ENCODE measurements around the gene TRMT61A.
"Not testable (repeated sequence)": the region's sequence is repeated elsewhere in the genome, so short reads cannot be mapped to it uniquely, and the experiment has no call there.

Gene TRMT61A

DNA sequence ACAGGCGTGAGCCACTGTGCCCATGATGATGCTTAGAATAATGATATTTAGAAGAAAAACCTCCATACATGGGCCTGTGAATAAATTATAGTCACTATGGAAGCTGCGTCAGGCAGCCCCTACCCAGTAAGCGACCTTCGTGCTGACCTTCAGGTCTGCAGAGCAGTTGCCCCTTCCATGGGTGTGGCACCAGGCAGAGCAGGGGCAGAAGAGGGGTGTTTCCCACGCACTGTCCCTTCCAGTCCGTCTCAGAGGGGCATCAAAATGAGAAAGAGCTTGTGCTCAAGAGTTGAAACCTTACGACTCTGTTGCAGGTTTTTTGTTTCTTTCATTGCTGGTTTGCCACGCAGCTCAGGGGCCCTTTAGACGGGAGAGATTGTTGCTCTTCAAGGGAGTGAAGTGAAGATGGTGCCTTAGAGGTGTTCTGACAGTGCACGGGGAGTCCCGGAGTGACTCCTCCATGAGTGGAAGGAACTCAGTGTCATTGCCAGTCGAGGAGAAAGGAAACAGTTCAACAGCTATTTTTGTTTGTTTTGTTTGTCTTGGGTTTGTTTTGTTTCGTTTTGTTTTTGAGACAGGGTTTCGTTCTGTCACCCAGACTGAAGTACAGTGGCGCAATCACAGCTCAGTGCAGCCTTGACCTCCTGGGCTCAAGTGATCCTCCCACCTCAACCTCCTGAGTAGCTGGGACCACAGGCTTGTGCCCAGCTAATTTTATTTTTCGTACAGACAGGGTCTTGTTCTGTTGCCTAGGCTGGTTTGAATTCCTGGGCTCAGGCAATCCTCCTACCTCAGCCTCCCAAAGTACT, 20.3 kb upstream of the TRMT61A start:
- DNase-seq (ENCODE audit: low read depth in 2 of 2) = no peak

DNA sequence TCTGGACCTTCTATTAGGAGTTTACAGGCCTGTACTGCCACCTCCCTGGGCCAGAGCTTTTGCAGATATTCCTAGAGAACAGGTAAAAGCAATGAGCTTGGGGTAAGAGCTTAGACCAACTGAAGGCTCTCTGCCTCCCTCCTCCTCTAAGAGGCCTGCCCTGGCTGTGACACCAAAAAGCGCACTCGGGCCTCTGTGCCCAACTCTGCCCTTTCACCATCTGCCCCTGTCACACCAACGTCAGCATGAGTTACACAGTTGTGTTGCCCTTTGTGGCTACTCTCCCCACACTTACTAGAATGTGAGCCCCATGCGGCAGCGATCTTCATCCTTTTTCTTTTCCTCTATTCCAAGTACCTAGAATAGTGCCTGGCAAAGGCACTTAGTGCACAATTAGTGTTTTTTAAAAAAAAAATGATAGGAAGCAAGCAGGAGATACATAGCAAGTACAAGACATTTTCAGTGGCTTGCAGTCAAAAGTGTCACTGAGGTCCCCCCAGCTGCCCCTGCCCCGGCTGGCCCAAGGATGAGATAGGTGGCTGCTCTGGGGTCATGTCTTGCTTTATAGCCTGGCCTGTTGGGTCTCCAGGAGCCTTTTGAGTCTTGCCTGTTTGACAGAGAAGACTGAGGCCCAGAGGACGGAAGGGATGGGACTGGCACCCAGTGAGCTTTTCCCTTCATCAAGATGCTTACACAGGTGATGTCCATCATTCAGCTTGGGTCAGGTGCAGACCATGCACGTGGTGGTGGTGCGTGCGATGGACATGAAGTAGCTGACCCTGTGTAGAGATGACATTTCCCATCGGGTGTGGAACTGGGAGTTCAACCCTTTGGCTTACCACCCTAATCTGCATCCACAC, 18.9 kb upstream of the TRMT61A start:
- no peak for DNase-seq (ENCODE audit: low read depth in 2 of 2)

GRCh38 chr14:103510724-103511693, 18.0 kb upstream of the TRMT61A start:
- DNase-seq (ENCODE audit: low read depth in 2 of 2) = no peak

- DNase-seq (ENCODE audit: low read depth in 2 of 2) = not testable (repeated sequence)
These were observed 16.8 kb upstream of the TRMT61A start for GRCh38 chr14:103512180-103512579.

GRCh38 chr14:103512701-103513611, 16.0 kb upstream of the TRMT61A start:
- DNase-seq (ENCODE audit: low read depth in 2 of 2) = no peak

DNA sequence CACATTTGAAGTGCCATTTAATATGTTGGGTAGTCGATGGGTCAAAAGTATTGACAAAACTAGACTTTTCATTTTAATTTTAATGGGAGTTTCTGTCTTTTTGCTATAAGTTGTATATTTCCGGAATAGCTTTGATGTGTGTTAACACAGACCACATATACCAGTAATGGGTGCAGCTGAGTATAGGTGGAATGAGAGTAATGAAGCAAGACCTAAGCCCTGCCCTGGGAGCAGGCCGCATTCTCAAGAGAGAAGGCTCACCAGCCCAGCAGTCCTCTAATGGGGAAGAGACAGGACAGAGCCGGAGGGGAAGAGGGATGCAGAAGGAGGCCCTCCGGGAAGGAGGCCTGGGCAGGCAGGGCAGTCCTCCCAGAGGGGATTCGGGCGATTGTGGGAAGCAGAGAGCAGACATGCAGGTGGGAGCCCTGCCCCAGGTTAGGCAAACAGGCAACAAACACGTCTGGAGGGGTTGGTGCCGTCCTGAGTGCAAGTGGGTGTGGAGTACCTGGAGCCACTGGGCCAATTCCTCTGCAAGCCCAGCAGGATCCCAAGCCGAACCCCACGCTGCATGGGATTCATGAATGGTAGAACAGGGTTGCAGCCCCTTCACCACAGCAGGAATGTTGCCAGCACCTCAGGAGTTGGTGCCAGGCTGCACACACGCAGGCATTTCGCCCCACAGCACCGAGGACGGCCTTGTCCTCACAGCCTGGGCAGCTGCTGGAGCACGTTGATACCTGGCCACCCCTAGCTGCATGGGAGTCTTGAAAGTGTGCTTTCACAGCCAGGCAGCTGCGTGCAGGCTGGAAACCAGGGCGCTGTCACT, 14.2 kb upstream of the TRMT61A start:
- DNase-seq (ENCODE audit: low read depth in 2 of 2) = no peak

DNA sequence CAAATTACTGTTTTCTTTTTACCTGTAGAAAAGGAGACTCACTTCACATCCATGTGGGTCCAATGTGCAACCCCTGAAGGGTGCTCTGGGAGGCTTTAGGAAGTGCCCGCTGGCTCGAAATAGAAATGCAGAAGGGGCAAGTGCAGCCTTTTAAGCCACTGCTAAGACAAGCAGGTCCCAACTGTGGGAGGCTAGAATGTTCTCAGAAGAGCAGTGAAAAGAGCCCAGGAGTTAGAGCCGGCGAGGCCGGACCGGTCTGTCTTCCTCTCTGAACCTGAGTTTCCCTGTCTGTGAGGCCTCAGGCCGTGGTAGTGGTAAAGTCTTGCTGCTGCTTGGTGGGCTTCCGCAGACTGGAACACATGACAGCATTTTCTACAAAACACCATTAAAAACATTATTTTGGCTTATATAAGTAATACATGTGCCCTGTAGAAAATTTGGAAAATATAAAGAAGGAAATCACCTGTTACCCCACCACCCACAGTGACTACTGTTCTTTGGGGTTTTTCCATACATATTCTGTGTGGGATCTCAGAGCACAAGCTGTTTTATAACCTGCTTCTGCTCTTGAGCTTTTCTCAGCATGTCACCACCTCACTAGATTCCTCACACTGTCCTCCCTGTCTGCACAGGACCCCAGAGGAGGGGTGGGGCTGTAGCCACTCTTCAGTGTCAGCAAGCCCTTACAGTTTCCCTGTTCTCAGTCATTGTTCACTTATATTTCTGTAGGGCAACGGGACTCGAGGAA, 12.4 kb upstream of the TRMT61A start:
- no peak for DNase-seq (ENCODE audit: low read depth in 2 of 2)

GRCh38 chr14:103517174-103517566, 11.8 kb upstream of the TRMT61A start:
- no peak for DNase-seq (ENCODE audit: low read depth in 2 of 2)

DNA sequence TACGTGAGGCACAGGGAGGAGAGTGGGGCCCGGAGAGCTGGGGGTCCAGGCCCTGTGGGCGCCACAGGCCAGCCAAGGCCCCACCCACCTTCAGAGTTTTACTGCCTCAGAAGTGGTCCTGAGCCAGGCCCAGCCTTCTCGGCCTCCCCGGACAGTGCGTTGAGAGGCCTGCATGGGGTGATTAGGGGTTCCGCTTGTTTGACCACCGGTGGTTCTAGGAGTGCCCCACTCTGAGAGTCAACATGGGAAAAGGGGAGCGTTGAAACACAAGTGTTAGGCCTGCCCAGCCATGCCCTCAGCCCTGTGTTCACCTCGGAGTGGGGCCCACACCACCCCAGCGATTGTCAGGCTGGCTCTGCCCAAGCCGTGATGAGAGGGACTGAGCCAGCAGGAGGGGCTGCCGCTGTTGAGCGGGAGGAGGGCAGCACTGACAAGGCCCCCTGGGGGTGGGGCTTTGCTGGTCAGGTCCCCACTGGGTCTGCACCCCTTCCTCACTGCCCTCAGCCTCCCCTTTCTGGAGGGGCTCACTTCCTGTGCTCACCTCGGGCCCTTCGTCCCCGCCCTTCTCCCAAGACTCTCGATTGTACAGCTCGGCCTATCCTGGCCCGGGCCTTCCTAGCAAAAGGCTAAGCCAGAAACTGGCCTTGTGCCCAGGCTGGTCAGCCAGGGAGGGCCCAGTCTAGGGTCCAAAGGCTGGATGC, 11.1 kb upstream of the TRMT61A start:
- no peak for DNase-seq (ENCODE audit: low read depth in 2 of 2)

- DNase-seq (ENCODE audit: low read depth in 2 of 2) = peak; percentile 32 to 34
These were observed 10.5 kb upstream of the TRMT61A start for GRCh38 chr14:103518422-103519042.

- no peak for DNase-seq (ENCODE audit: low read depth in 2 of 2)
These were observed 9.8 kb upstream of the TRMT61A start for GRCh38 chr14:103519043-103519836.

DNA sequence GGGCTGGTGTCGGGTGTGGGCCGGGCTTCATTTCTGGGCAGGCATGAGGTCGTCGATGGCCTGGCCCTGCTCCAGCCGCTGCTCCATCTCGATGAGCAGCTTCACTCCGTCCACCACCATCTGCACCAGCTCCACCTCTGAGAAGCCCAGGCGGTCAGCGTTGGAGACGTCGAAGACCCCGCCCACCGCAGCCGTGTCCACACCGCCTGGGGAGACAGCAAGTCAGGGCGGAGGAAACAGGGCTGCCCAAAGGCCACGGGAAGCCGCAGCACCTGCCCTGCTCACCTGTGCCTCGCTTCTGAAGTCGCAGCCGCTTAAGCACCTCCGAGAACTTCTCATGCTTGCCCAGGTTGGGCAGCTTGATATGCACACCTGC, 9.2 kb upstream of the TRMT61A start:
- DNase-seq (ENCODE audit: low read depth in 2 of 2) = no peak

GRCh38 chr14:103520269-103520656, 8.7 kb upstream of the TRMT61A start:
- no peak for DNase-seq (ENCODE audit: low read depth in 2 of 2)

- DNase-seq (ENCODE audit: low read depth in 2 of 2) = peak; percentile 30 to 34
These were observed 8.1 kb upstream of the TRMT61A start for GRCh38 chr14:103520657-103521437.

- no peak for DNase-seq (ENCODE audit: low read depth in 2 of 2)
These were observed 7.5 kb upstream of the TRMT61A start for GRCh38 chr14:103521438-103521950.

DNA sequence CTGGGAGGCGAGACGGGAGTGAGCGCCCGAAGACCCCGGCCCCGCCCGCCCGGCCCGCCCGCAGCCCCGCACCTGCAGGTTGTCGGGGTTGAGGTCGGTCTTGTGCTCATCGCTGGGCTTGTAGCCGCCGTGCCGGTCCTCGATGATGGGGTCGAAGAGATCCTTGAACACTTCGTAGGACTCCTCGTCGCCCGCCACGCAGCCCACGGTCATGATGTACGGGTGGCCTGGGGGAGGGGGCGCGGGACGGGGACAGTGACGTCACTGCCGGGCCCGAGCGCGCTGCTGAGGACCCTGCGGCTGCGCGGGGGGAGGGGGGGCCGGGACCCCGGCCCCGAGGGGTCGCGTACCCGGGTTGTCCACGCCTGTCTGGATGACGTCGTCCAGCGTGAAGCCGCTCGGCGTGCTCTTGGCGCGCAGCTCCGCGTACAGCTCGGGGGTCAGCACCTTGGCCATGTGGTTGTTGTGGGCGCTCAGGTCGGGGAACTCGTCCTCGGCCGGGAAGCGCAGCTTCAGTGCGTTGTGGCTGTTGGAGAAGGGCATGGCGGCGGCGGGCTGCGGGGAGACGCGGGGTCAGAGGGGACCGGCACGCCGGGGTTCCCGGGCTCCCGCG, 6.9 kb upstream of the TRMT61A start:
- DNase-seq (ENCODE audit: low read depth in 2 of 2) = no peak

Measured in stimulated activated CD8-positive, alpha-beta memory T cell treated with anti-CD3 and anti-CD28 coated beads, Interleukin-15, amount 100 ng/mL, for 48 hours (primary cell).